SHP77 (cell line): ENCODE data around the gene MYO1D.
"Not testable (repeated sequence)": the region's sequence is repeated elsewhere in the genome, so short reads cannot be mapped to it uniquely, and the experiment has no call there.

Experiments used
- DNase-seq, 2 experiments: peaks; one replicate each; lab custom pipeline; 2025; lab: John Stamatoyannopoulos, UW

The MYO1D gene

GRCh38 chr17:32453370-32453769 lies 423.6 kb downstream of the MYO1D start:
- no peak for DNase-seq

GRCh38 chr17:32452281-32452680 lies 424.6 kb downstream of the MYO1D start:
- DNase-seq, result no peak

DNA sequence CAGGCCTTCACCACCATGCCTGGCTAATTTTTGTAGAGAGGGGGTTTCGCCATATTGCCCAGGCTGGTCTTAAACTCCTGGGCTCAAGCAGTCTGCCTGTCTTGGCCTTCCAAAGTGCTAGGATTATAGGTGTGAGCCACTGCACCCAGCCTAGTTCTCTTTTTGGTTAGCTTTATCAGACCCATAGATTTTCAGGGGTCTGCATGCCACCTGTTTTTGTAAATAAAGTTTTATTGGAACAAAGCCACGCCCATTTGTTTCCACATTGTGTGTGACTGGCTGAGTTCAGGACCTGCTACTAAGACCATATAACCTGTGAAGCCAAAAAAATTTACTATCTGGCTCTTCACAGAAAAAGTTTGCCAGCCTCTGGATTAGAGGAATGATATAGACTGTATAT lies 425.0 kb downstream of the MYO1D start:
- DNase-seq, result no peak

DNA sequence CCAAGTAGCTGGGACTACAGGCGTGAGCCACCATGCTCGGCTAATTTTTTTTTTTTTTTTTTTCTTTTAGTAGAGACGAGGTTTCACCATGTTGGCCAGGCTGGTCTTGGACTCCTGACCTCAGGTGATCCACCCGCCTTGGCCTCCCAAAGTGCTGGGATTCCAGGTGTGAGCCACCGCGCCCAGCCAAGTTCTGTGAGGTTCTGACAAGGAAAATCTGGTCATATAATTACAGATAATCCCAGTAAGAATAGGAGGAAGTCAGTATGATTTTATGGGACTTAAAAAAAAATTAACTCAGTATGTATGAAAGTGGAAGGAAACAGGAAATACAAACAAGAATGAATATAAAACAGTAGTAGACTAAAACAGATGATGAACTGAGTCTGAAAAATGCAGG lies 426.5 kb downstream of the MYO1D start:
- DNase-seq, result not testable (repeated sequence)

DNA sequence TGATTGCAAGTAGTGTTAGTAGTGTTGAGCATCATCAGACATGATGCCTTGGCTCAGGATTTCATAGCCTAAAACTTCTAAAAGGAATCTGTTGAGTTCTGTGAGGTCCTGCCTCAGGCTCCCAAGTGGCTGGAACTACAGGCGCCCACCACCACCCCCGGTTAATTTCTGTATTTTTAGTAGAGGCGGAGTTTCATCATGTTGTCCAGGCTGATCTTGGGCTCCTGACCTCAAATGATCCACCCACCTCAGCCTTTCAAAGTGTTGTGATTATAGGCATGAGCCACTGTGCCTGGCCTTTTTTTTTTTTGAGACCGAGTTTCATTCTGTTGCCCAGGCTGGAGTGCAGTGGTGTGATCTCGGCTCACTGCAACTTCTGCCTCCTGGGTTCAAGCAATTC lies 427.0 kb downstream of the MYO1D start:
- no peak for DNase-seq

- DNase-seq, result no peak
Observed at GRCh38 chr17:32446949-32447348, 430.0 kb downstream of the MYO1D start.

GRCh38 chr17:32445971-32446370 lies 431.0 kb downstream of the MYO1D start:
- no peak for DNase-seq

- no peak for DNase-seq
Observed at GRCh38 chr17:32445497-32445896, 431.4 kb downstream of the MYO1D start.

- DNase-seq, result peak in 1 of 2 experiments; percentile 1
Observed at GRCh38 chr17:32445074-32445415, 431.9 kb downstream of the MYO1D start.

GRCh38 chr17:32444301-32445073 lies 432.4 kb downstream of the MYO1D start, which contains the start of gene PSMD11:
PSMD11 (plus strand) TSS chr17:32444510; CDS start chr17:32444524, 14 bp downstream.
- DNase-seq, result peak; percentile 92 to 96

- no peak for DNase-seq
Observed at GRCh38 chr17:32443827-32444300, 433.1 kb downstream of the MYO1D start.
